Mucosa of rectum (tissue), 2 donors: ENCODE data around the gene ANKRD1.

Experiments used
- H3K27ac ChIP-seq, 2 donors: one replicate each; pipeline ENCODE4 v1.7.0; 2013; ENCODE audit warnings: inconsistent platforms in 2 of 2, low read depth in 2 of 2, low read length in 2 of 2
- H3K27me3 ChIP-seq, 2 donors: one replicate each; pipeline ENCODE4 v1.7.0; 2013; ENCODE audit warnings: low read length in 2 of 2; ENCODE audit not compliant: control insufficient read depth in 2 of 2, insufficient read depth in 2 of 2
- H3K36me3 ChIP-seq, 2 donors: one replicate each; pipeline ENCODE4 v1.7.0; 2013; ENCODE audit warnings: low read length in 2 of 2; ENCODE audit not compliant: control insufficient read depth in 2 of 2, insufficient read depth in 2 of 2
- H3K4me1 ChIP-seq, 2 donors: one replicate each; pipeline ENCODE4 v1.7.0; 2013; ENCODE audit warnings: low read length in 2 of 2, mild to moderate bottlenecking in 1 of 2; ENCODE audit not compliant: control insufficient read depth in 2 of 2, insufficient read depth in 2 of 2
- H3K4me3 ChIP-seq, 2 donors: one replicate each; pipeline ENCODE4 v1.7.0; 2013; ENCODE audit warnings: low read length in 2 of 2
- H3K9ac ChIP-seq, 2 donors: one replicate each; pipeline ENCODE4 v1.7.0; 2013; ENCODE audit warnings: low read length in 2 of 2, low read depth in 1 of 2, mild to moderate bottlenecking in 1 of 2
- H3K9me3 ChIP-seq, 2 donors: one replicate each; pipeline ENCODE4 v1.7.0; 2013; ENCODE audit warnings: low read length in 2 of 2; ENCODE audit not compliant: control insufficient read depth in 2 of 2
- donor health status: healthy.
- donor health status: Normal muscosa, but diverticular disease.

Gene ANKRD1

GRCh38 chr10:90936276-90936659 lies 15.4 kb upstream of the ANKRD1 start:
- no peak overlapping the region for H3K27ac ChIP-seq

DNA sequence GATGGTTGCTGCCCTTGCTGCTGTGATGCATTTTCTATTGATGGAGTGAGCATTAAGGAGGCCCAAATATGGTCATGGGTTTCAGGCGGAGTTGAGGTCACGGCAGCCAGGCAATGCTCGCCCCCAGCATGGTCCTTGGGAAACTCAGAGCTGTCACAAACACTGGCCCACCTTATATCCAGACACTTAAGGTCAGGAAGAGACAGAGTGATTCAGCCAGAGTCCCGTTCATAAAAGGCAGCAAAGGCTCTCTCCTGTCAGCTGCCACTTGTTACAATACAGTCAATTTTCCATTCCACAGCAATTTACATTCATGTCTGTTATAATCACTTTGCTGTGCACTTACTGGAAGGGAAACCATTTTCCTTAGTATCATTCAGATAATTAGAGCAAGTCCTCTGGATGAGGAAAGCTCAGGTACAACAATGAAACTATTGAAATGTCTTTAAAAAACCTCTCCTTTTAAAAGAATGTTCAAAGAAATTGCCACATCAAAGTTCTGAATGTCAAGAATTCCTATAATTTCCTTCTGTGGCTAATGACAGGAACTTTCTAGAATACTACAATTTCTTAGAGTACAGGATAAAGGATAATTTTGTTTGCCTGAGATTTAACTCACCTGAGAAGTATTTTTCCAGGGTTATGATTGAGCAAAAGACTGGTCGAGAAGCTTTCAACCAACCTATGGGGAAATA lies 14.8 kb upstream of the ANKRD1 start:
- no peak overlapping the region for H3K27ac ChIP-seq
- no peak overlapping the region for H3K4me3 ChIP-seq

More at GRCh38 chr10:90936276-90936659, 15.4 kb upstream of the ANKRD1 start:
- Histone ChIP-seq H3K4me1 (peaks cover 0 to 2% of the 10 kb centered on the region in 2 donors), H3K9ac (no peak overlapping the region), H3K4me3 (no peak overlapping the region), H3K9me3 (no peaks in the 10 kb centered on the region), H3K36me3 (no peaks in the 10 kb centered on the region), H3K27me3 (no peaks in the 10 kb centered on the region)

GRCh38 chr10:90930971-90931871 lies 10.3 kb upstream of the ANKRD1 start:
- H3K4me3 ChIP-seq, result no peak overlapping the region
- no peaks in the 10 kb centered on the region for H3K36me3 ChIP-seq
- H3K9ac ChIP-seq, result no peak overlapping the region
- peak overlapping the region in 1 of 2 donors; percentile 52 for H3K27ac ChIP-seq
- H3K9me3 ChIP-seq, result no peaks in the 10 kb centered on the region
- peaks cover 0 to 2% of the 10 kb centered on the region in 2 donors for H3K4me1 ChIP-seq
- no peaks in the 10 kb centered on the region for H3K27me3 ChIP-seq

More for the DNA sequence above, 14.8 kb upstream of the ANKRD1 start:
- Histone ChIP-seq H3K9me3 (no peaks in the 10 kb centered on the region), H3K9ac (no peak overlapping the region), H3K27me3 (no peaks in the 10 kb centered on the region), H3K36me3 (no peaks in the 10 kb centered on the region), H3K4me1 (peaks cover 0 to 2% of the 10 kb centered on the region in 2 donors)

DNA sequence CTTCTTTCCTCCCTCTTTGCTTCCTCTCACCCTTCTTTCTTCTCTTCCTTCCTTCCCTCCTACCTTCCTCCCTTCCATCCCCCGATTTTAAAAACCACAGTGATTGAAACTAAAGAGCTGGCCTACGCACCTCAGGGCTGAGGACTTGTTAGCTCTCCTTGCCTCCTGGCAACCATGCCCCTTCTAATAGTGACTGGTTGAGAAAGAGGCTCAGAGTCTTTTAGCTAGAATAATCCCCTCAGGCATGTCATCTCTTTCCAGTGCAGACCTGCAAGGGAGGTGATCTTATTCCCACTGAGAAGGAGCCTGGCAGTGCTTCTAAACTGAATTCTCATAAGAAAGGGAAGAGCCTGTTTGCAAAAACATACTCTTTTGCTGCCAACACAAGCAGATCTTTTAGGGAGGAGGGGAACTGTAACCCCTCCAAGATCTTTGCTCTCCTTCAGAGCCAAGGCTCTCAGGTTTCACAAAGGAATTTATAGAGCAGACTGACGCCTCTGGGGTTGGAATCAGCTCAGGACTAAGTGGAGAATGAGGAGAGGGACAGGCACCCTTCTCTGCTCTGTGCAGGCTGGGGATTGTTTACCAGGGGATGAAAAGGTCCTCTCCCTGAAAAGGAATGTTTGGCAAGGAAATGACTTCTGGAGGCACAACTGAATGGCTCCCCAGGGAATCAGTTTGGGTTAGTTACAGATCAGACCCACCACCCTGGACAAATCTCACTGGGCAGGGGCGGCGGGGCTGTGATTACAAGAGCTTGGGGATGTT lies 9.4 kb upstream of the ANKRD1 start:
- Histone ChIP-seq H3K36me3 (no peaks in the 10 kb centered on the region), H3K4me1 (peaks cover 0 to 1% of the 10 kb centered on the region in 2 donors), H3K9me3 (no peaks in the 10 kb centered on the region), H3K4me3 (no peak overlapping the region), H3K27me3 (no peaks in the 10 kb centered on the region), H3K27ac (peak overlapping the region in 1 of 2 donors; percentile 52), H3K9ac (no peak overlapping the region)

DNA sequence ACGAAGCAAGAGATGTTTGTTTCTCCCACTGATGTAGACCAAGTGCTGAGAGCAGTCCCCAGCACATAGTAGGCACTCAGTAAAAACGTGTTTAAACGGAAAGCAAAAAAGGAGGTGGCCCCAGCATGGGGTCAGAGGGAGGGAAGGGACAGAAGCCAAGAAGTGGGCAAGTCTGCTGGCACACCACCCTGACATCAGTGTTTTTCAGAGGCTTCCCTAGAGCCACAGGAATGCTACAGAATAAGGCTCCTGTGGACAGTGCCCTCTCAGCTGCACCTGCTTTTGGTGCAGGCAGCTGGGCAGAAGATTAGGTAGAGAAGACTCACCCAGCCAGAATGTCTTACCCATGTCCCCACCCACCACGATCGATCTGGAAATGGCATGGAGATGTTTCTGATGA lies 8.3 kb upstream of the ANKRD1 start:
- Histone ChIP-seq H3K36me3 (no peaks in the 10 kb centered on the region), H3K27ac (no peak overlapping the region), H3K4me3 (no peak overlapping the region), H3K9me3 (no peaks in the 10 kb centered on the region), H3K4me1 (no peaks in the 10 kb centered on the region), H3K27me3 (no peaks in the 10 kb centered on the region), H3K9ac (no peak overlapping the region)

- Histone ChIP-seq H3K4me1 (no peaks in the 10 kb centered on the region), H3K27ac (no peak overlapping the region), H3K36me3 (no peaks in the 10 kb centered on the region), H3K4me3 (no peak overlapping the region), H3K9ac (no peak overlapping the region), H3K9me3 (no peaks in the 10 kb centered on the region), H3K27me3 (no peaks in the 10 kb centered on the region)
Measured at GRCh38 chr10:90927293-90927692, 6.4 kb upstream of the ANKRD1 start.

DNA sequence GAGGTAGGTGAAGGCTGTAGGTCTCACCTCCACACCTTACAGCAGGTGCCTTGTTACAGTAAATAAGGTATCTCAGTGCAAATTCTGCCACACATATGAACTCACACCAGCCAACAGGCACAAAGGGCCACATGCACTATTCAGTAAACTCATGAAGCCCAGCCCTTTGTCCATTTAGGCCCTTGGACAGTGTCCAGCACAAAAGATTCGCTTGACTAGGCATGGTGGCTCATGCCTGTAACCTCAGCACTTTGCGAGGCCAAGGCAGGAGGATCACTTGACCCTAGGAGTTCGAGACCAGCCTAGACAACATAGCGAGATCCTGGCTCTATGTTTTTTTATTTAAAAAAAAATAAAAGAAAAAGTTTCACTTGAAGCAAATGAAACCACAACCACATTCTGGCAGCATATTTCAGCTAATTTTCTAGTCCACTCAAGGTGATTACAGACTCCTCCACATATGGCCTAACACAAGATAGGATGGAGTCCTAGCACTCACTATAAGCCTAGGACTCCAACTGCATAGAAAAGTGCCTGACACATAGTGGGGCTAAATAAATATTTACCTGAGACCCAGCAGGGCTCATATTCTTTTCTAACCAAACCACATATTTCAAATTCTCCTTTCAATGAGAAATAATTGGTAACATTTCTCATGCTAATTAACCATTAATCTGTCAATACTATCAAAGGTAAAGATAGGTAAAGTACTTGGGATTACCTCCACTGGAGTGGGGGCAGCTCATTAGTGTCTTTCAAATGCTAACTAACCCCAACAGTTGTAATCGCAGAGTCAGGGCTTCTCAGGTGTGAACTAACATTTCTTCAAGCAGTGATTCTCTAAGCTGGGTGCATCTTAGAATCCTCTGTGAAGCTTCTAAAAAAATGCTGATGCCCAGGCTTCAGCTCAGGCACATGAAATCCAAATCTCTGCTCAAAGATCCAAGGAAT lies 4.5 kb upstream of the ANKRD1 start:
- H3K9me3 ChIP-seq, result no peaks in the 10 kb centered on the region
- no peak overlapping the region for H3K9ac ChIP-seq
- H3K4me1 ChIP-seq, result no peaks in the 10 kb centered on the region
- H3K27ac ChIP-seq, result no peak overlapping the region
- no peak overlapping the region for H3K4me3 ChIP-seq
- H3K27me3 ChIP-seq, result no peaks in the 10 kb centered on the region
- H3K36me3 ChIP-seq, result no peaks in the 10 kb centered on the region

GRCh38 chr10:90924552-90924951 lies 3.7 kb upstream of the ANKRD1 start:
- Histone ChIP-seq H3K4me3 (no peak overlapping the region), H3K27me3 (no peaks in the 10 kb centered on the region), H3K9me3 (no peaks in the 10 kb centered on the region), H3K36me3 (no peaks in the 10 kb centered on the region), H3K27ac (no peak overlapping the region), H3K9ac (no peak overlapping the region), H3K4me1 (no peaks in the 10 kb centered on the region)

DNA sequence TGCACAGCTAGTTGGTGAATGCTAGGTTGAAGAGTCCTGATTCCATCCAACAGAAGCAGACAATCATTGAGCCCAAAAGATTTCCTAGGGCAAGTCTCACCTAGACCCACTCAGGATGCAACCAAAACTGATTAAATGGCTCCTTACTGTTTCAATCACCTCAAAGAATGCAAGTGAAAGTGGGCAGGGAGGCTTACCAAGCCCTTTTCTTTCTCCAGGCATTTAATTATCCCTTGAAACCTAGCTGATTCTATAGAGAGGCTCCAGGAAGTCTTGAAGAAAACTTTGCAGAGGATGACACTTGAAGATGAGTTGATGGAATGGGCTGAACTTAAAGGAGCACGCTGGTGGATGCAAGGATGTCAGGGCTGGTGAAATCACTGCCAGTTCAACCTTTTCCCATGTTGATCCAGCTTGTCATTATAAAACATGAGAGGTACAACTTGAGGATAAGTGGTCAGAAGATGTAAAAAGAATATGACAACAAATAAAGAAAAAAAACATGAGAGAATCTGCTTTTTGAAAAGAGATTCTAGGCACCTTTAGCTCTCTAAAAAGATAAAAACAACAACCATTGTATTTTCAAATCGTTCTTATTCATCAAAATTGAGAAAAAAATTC lies 2.3 kb upstream of the ANKRD1 start:
- H3K27me3 ChIP-seq, result no peaks in the 10 kb centered on the region
- H3K9me3 ChIP-seq, result no peaks in the 10 kb centered on the region
- no peaks in the 10 kb centered on the region for H3K4me1 ChIP-seq
- no peak overlapping the region for H3K4me3 ChIP-seq
- H3K9ac ChIP-seq, result no peak overlapping the region
- H3K36me3 ChIP-seq, result no peaks in the 10 kb centered on the region
- no peak overlapping the region for H3K27ac ChIP-seq
